Sigmoid colon (tissue), 7 donors: ENCODE results near the gene FAM120B. TPM values are rescaled to one million over a fixed set of nuclear protein-coding genes. Genes with fewer than 3 reads are reported as not detected.
A peak's percentile ranks its signal among the peaks of the same experiment; 100 is the strongest.

ENCODE experiments used
- DNase-seq: peaks from one replicate; pipeline ENCODE4 v3.0.0-alpha.2; 2019
- H3K27ac ChIP-seq, 4 donors: fragments of 200-600 bp; sonication (generic); one replicate each; pipeline ENCODE4 v1.5.1; 2016 to 2019; ENCODE audit warnings: mild to moderate bottlenecking in 1 of 4
- H3K27me3 ChIP-seq, 3 donors: fragments of 200-600 bp; sonication (generic); one replicate each; pipeline ENCODE4 v1.5.1; 2019; ENCODE audit warnings: mild to moderate bottlenecking in 1 of 3
- H3K36me3 ChIP-seq, 4 donors: fragments of 200-600 bp; sonication (generic); one replicate each; pipeline ENCODE4 v1.5.1; 2016 to 2019
- H3K4me1 ChIP-seq, 4 donors: fragments of 200-600 bp; sonication (generic); one replicate each; pipeline ENCODE4 v1.5.1; 2017 to 2019
- H3K4me3 ChIP-seq, 4 donors: fragments of 200-600 bp; sonication (generic); one replicate each; pipeline ENCODE4 v1.5.1; 2017 to 2019; ENCODE audit warnings: mild to moderate bottlenecking in 2 of 4, moderate library complexity in 1 of 4
- H3K9me3 ChIP-seq, 4 donors: fragments of 200-600 bp in 3 of 4; sonication (generic) in 3 of 4; one replicate each; pipeline versions ENCODE4 v1.5.1 to v1.6.1; 2013 to 2019
- EP300 ChIP-seq, 4 donors: sonication (generic); formaldehyde crosslinking; IDR thresholded peaks; one replicate each; pipeline ENCODE4 v1.6.1; 2017; ENCODE audit warnings: antibody characterized with exemption in 4 of 4
- POLR2A ChIP-seq, 2 donors: fragments of 450-650 bp; IDR thresholded peaks; one replicate each; pipeline ENCODE4 v1.6.1; 2016; ENCODE audit warnings: antibody characterized with exemption in 2 of 2, mild to moderate bottlenecking in 2 of 2, moderate library complexity in 2 of 2
- POLR2AphosphoS5 ChIP-seq, 4 donors: sonication (generic); formaldehyde crosslinking; IDR thresholded peaks; one replicate each; pipeline ENCODE4 v1.6.1; 2017; ENCODE audit warnings: antibody characterized with exemption in 4 of 4
- WGBS, 2 donors: extraction: QIAGEN DNeasy Blood & Tissue Kit; methylation state at CpG; one replicate each; pipeline ENCODE4 v1.1.7; 2013; 5-methylcytosine and 5-hydroxymethylcytosine counted together
- intact Hi-C: fragments of 100-400 bp; cut with DNase I; formaldehyde crosslinking; loops from one replicate; pipeline ENCODE4 v1.15.1; 2023
- polyA plus RNA-seq, 3 donors: library from polyadenylated mRNA; stranded (reverse); fragments of 200-250 nt; gene quantifications; one replicate each; pipeline ENCODE4 v1.2.3, GENCODE V29; 2013
- total RNA-seq, 4 donors: library from RNA; depleted of rRNA; stranded (reverse); fragments of >200 nt; gene quantifications; one replicate each; pipeline ENCODE4 v1.1.0, GENCODE V29; 2016
- TF ChIP-seq, protein P1 (sequence below), 4 experiments: fragments of 450-650 bp in 3 of 4; fragments of 200-600 bp in 1 of 4; IDR thresholded peaks; one replicate each; pipeline ENCODE4 v1.5.1; 2016 to 2019; ENCODE audit warnings: antibody characterized with exemption in 4 of 4, mild to moderate bottlenecking in 3 of 4, moderate library complexity in 2 of 4
- donor health status: healthy with polysubstance abuse.
- donor health status: Bipolar disorder and iron deficiency.
- donor health status: healthy.

Gene FAM120B
- total and polyA plus RNA-seq, 7 donors = 5.5 to 55.0 (median 29.6) TPM

DNA sequence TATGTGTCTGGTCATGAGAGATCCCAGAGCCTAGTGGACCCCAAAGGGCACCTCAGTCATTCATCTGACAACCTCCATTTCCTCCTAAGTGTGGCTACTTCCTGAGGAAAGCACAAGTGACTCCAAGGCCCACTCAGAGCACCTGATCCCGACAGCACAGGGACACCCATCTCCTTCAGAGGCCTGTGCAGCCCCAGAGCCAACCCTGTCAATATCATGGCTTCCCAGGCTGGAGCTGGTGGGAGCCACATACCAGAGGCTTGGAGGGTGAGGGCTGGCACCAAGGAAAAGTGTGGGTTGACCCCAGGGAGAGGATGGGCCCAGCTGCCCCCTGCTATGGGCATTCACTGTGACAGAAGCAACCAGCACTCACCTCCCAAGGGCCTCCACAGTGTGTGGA is 129.2 kb downstream of the FAM120B start:
- intact Hi-C loops = no loop called here
- DNase-seq = no peak
- Histone ChIP-seq H3K36me3 (no peaks in the 10 kb centered on the region), H3K4me3 (no peak overlapping the region), H3K27me3 (peaks cover 0 to 13% (median 0%) of the 10 kb centered on the region in 3 donors), H3K4me1 (peaks cover 0 to 12% (median 7%) of the 10 kb centered on the region in 4 donors), H3K27ac (no peak overlapping the region), H3K9me3 (no peaks in the 10 kb centered on the region)
- TF ChIP-seq, protein P1, sequence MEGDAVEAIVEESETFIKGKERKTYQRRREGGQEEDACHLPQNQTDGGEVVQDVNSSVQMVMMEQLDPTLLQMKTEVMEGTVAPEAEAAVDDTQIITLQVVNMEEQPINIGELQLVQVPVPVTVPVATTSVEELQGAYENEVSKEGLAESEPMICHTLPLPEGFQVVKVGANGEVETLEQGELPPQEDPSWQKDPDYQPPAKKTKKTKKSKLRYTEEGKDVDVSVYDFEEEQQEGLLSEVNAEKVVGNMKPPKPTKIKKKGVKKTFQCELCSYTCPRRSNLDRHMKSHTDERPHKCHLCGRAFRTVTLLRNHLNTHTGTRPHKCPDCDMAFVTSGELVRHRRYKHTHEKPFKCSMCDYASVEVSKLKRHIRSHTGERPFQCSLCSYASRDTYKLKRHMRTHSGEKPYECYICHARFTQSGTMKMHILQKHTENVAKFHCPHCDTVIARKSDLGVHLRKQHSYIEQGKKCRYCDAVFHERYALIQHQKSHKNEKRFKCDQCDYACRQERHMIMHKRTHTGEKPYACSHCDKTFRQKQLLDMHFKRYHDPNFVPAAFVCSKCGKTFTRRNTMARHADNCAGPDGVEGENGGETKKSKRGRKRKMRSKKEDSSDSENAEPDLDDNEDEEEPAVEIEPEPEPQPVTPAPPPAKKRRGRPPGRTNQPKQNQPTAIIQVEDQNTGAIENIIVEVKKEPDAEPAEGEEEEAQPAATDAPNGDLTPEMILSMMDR (IDR thresholded peaks at IDR 0.05) = no peak
- TF ChIP-seq EP300 (IDR thresholded peaks at IDR 0.05) (no peak), POLR2AphosphoS5 (IDR thresholded peaks at IDR 0.05) (no peak), POLR2A (IDR thresholded peaks at IDR 0.05) (no peak)
- WGBS, 2 donors = 43 to 89% methylated on average over 1 of the region's 1 CpG

DNA sequence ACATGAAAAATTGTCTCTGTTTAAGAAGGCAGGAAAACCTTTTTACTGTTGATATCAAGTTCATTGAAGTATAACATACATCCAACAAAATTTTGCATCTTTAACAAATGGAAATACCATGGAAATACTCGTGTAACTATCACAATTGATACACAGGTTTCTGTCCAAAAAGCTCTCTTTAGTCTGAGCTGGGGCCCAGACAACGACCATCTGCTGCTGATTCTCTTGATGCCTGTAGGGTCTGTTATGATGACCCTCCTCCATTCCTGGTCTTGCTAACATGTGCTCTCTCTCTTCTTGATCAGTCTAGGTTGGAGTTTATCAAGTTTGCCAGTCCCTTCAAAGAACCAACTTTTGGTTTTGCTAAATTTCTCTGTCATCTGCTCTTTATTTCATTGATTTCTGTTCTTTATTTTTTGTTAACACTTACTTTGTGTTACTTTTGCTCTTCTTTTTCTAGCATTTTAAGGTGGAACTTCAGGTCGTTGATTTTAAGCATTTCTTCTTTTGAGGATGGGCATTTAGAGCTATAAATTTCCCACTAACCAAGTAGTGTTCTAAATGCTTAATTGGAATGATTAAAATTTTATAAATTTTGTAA is 129.8 kb downstream of the FAM120B start:
- no peak for TF ChIP-seq POLR2AphosphoS5 (IDR thresholded peaks at IDR 0.05)
- TF ChIP-seq EP300 (IDR thresholded peaks at IDR 0.05) = no peak
- Histone ChIP-seq H3K36me3 (no peaks in the 10 kb centered on the region), H3K9me3 (no peaks in the 10 kb centered on the region), H3K4me3 (no peak overlapping the region), H3K27ac (no peak overlapping the region), H3K4me1 (peaks cover 0 to 12% (median 7%) of the 10 kb centered on the region in 4 donors), H3K27me3 (peaks cover 0 to 13% (median 0%) of the 10 kb centered on the region in 3 donors)
- DNase-seq = peak; percentile 24
- 75 to 83% methylated on average over 3 of the region's 3 CpGs for WGBS, 2 donors
- intact Hi-C loops = no loop called here

DNA sequence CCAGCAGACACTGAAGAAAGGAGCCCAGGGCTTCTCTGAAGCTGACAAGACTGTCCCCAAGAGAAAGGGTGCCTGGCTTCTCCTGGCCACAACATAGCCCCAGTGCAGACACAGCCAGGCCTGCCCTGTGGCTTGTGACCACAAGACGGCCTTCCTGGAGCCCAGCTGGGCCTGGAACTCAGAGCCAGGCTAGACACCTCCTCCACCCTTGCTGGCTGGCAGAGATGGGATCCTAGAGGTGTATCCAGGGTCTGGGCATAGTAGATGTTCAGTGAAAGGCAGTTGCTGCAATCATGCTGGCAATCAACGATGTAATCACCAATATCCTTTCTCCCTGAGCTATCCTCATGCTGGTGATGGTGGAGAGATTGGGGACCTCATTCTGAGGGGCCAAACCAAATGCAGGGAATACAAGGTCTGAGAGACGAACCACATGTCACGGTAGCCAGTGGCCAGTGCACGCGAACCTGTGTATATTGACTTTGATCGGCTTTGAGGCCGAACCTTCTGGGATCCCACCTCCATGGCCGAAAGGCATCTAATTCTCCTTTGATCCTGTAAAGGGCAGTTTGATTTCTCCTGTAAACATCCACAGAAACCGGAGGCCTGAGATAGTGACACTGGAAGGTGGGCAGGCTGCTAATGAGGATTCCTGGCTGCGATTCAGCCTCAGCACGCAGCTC is 131.3 kb downstream of the FAM120B start:
- WGBS, 2 donors = 38 to 60% methylated on average over 12 of the region's 12 CpGs
- Histone ChIP-seq H3K27ac (peak overlapping the region in 1 of 4 donors; percentile 21), H3K4me3 (peak overlapping the region in 3 of 4 donors; percentile 35 to 38 (median 36)), H3K27me3 (peaks cover 0 to 13% (median 0%) of the 10 kb centered on the region in 3 donors), H3K9me3 (no peaks in the 10 kb centered on the region), H3K4me1 (peaks cover 0 to 12% (median 7%) of the 10 kb centered on the region in 4 donors), H3K36me3 (no peaks in the 10 kb centered on the region)
- TF ChIP-seq, protein P1 (IDR thresholded peaks at IDR 0.05) = no peak
- TF ChIP-seq POLR2AphosphoS5 (IDR thresholded peaks at IDR 0.05) = no peak
- no peak for TF ChIP-seq EP300 (IDR thresholded peaks at IDR 0.05)
- no peak for TF ChIP-seq POLR2A (IDR thresholded peaks at IDR 0.05)
- intact Hi-C loops = no loop called here
- peak; percentile 37 for DNase-seq

DNA sequence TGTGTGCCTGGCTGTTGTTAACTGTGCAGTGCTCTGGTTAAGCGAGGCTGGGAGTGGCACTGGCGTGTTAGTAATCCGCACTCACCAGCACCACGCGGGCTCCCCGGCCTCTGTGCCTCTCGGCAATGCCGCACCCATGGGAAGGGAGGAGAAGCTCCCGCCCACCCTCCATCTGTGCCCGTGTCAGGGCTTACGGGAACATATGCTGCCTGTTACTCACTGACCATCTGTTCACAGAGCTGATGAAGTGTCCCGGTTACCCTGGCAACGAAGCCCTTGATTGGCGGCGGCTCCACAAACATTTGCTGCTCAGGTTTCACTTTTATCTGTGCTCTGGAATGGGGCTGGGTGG is 131.8 kb downstream of the FAM120B start:
- peak overlapping the region in 1 of 4 donors; percentile 21 for H3K27ac ChIP-seq
- H3K36me3 ChIP-seq = no peaks in the 10 kb centered on the region
- intact Hi-C loops = no loop called here
- peaks cover 0 to 9% (median 0%) of the 10 kb centered on the region in 3 donors for H3K27me3 ChIP-seq
- peak in 3 of 4 donors; percentile 14 to 64 (median 34) for TF ChIP-seq POLR2AphosphoS5 (IDR thresholded peaks at IDR 0.05)
- no peak for TF ChIP-seq POLR2A (IDR thresholded peaks at IDR 0.05)
- TF ChIP-seq EP300 (IDR thresholded peaks at IDR 0.05) = no peak
- TF ChIP-seq, protein P1 (IDR thresholded peaks at IDR 0.05) = no peak
- H3K9me3 ChIP-seq = no peaks in the 10 kb centered on the region
- DNase-seq = peak; percentile 86
- peaks cover 0 to 12% (median 7%) of the 10 kb centered on the region in 4 donors for H3K4me1 ChIP-seq
- H3K4me3 ChIP-seq = peak overlapping the region in 3 of 4 donors; percentile 35 to 38 (median 36)
- 1 to 5% methylated on average over 15 of the region's 15 CpGs for WGBS, 2 donors

DNA sequence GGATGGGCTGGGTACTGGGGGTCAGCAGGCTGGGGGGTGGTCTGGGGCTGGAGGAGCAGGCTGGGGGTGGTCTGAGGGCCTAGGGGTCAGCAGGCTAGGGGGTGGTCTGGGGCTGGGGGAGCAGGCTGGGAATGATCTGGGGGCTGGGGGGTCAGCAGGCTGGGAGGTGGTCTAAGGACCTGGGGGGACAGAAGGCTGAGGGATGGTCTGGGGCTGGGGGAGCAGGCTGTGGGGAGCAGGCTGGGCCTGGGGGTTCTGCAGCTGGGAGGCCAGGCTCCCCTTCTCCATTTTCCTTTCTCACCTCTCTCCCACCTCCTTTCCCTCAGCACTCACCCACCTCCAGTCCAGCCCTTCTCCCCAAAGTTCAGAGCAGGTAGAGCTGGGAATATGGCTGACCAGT is 132.3 kb downstream of the FAM120B start:
- TF ChIP-seq, protein P1 (IDR thresholded peaks at IDR 0.05) = no peak
- TF ChIP-seq EP300 (IDR thresholded peaks at IDR 0.05) (no peak), POLR2AphosphoS5 (IDR thresholded peaks at IDR 0.05) (no peak), POLR2A (IDR thresholded peaks at IDR 0.05) (no peak)
- intact Hi-C loops = no loop called here
- Histone ChIP-seq H3K36me3 (no peaks in the 10 kb centered on the region), H3K27me3 (peaks cover 0 to 4% (median 0%) of the 10 kb centered on the region in 3 donors), H3K9me3 (no peaks in the 10 kb centered on the region), H3K4me1 (peaks cover 0 to 12% (median 7%) of the 10 kb centered on the region in 4 donors), H3K4me3 (peak overlapping the region in 1 of 4 donors; percentile 36), H3K27ac (no peak overlapping the region)
- DNase-seq = no peak
